HepG2 (cell line): ENCODE measurements around the gene LDAF1. TPM values are rescaled to one million over a fixed set of nuclear protein-coding genes. Genes with fewer than 3 reads are reported as not detected.

Experiments
- ATAC-seq: fragments of 200-7000 bp; cut with Tn5 transposase; 3 replicates; pipeline ENCODE4 v1.9.1; 2020; ENCODE audit warnings: mild to moderate bottlenecking, moderate library complexity
- BruUV-seq: library from RNA; stranded (reverse); fragments of 400-500 nt; replicated peaks from 2 replicates; lab custom pipeline; 2021; lab: Mats Ljungman, UMichigan
- CTCF ChIA-PET: fragments of 300-600 bp; formaldehyde crosslinking; extraction: SDS; loops from one replicate; lab custom pipeline; 2021; ENCODE audit warnings: low total read pairs, inconsistent platforms, low intra/inter-chr PET ratio; lab: Yijun Ruan, JAX
- POLR2A ChIA-PET: fragments of 350-600 bp; sonication (Branson Sonifier 250); formaldehyde crosslinking; loops from one replicate; lab custom pipeline; 2020; ENCODE audit warnings: antibody characterized with exemption, inconsistent platforms; lab: Yijun Ruan, JAX
- DNase-seq: peaks from one replicate; pipeline ENCODE4 v3.0.0-alpha.2; 2015; ENCODE audit warnings: low spot score
- FAIRE-seq: peaks from 3 replicates; lab custom pipeline; 2011; peaks lifted over from hg19 to GRCh38; lab: Jason Lieb, UNC
- H2AFZ ChIP-seq: one replicate; pipeline ENCODE4 v1.6.1; 2011; ENCODE audit warnings: low read length, inconsistent platforms
- H3K27ac ChIP-seq: fragments of 300-600 bp; 3 replicates; pipeline ENCODE4 v1.8.0; 2011; ENCODE audit warnings: mixed run types, mild to moderate bottlenecking, mixed read lengths, low read length, inconsistent platforms; ENCODE audit not compliant: insufficient read depth; ENCODE audit errors: extremely low read length
- H3K27me3 ChIP-seq, 2 experiments: fragments of 200-600 bp in 1 of 2; 2 replicates in 1 of 2; 3 replicates in 1 of 2; pipeline versions ENCODE4 v1.6.0 to v1.8.0; 2011; ENCODE audit warnings: low read length in 2 of 2, mild to moderate bottlenecking in 2 of 2, moderate library complexity in 2 of 2, inconsistent platforms in 1 of 2; ENCODE audit not compliant: insufficient read depth in 2 of 2, control insufficient read depth in 1 of 2
- H3K36me3 ChIP-seq, 2 experiments: fragments of 200-600 bp in 1 of 2; replicated peaks in 1 of 2; 2 replicates in 1 of 2; 3 replicates in 1 of 2; pipeline versions ENCODE4 v1.5.1 to v1.8.0; 2011; ENCODE audit warnings: low read length in 2 of 2, inconsistent platforms in 1 of 2; ENCODE audit not compliant: insufficient read depth in 2 of 2, control insufficient read depth in 1 of 2
- H3K4me1 ChIP-seq: 2 replicates; pipeline ENCODE4 v1.5.1; 2012; ENCODE audit warnings: low read length, inconsistent platforms; ENCODE audit not compliant: insufficient read depth
- H3K4me2 ChIP-seq: 2 replicates; pipeline ENCODE4 v1.6.0; 2011; ENCODE audit warnings: low read depth, low read length, inconsistent platforms
- H3K4me3 ChIP-seq, 3 experiments: fragments of 200-600 bp in 1 of 3; sonication (generic), shearing (Covaris generic) in 1 of 3; replicated peaks in 1 of 3; 2 replicates each; pipeline ENCODE4 v1.5.1; 2011 to 2016; ENCODE audit warnings: low read length in 3 of 3, inconsistent platforms in 2 of 3, low read depth in 2 of 3, mild to moderate bottlenecking in 2 of 3, control low read depth in 1 of 3, mixed read lengths in 1 of 3; ENCODE audit not compliant: insufficient read depth in 1 of 3
- H3K79me2 ChIP-seq: one replicate; pipeline ENCODE4 v1.6.1; 2011; ENCODE audit warnings: low read length, inconsistent platforms; ENCODE audit not compliant: insufficient read depth
- H3K9ac ChIP-seq: 2 replicates; pipeline ENCODE4 v1.6.0; 2011; ENCODE audit warnings: mild to moderate bottlenecking, low read depth, low read length, inconsistent platforms; ENCODE audit not compliant: insufficient read depth
- H3K9me3 ChIP-seq: 2 replicates; pipeline ENCODE4 v1.5.1; 2012; ENCODE audit warnings: mild to moderate bottlenecking, low read length
- H4K20me1 ChIP-seq: 2 replicates; pipeline ENCODE4 v1.6.0; 2011; ENCODE audit warnings: inconsistent platforms, mild to moderate bottlenecking, low read length, moderate library complexity; ENCODE audit not compliant: insufficient read depth
- BCL6 ChIP-seq: IDR thresholded peaks from 2 replicates; pipeline ENCODE4 v1.6.1; 2016; ENCODE audit warnings: missing genetic modification reagents, missing compliant biosample characterization
- KLF16 ChIP-seq, 2 experiments: sonication (generic) in 1 of 2; formaldehyde crosslinking in 1 of 2; IDR thresholded peaks; 2 replicates each; pipeline versions ENCODE4 v1.6.1 to v1.8.0; 2016 to 2023; ENCODE audit warnings: missing genetic modification reagents in 2 of 2, missing compliant biosample characterization in 1 of 2
- MXD3 ChIP-seq: IDR thresholded peaks from 2 replicates; pipeline ENCODE4 v1.6.1; 2016; ENCODE audit warnings: mild to moderate bottlenecking, missing biosample characterization, missing genetic modification reagents
- NFE2L1 ChIP-seq: sonication (generic); formaldehyde crosslinking; IDR thresholded peaks from 2 replicates; pipeline ENCODE4 v1.4.0; 2020; ENCODE audit warnings: missing genetic modification reagents, mild to moderate bottlenecking, borderline replicate concordance
- RARG ChIP-seq: sonication (generic); formaldehyde crosslinking; IDR thresholded peaks from 2 replicates; pipeline ENCODE4 v1.4.0; 2020; ENCODE audit warnings: low read depth, mild to moderate bottlenecking, missing genetic modification reagents
- TEAD3 ChIP-seq: optimal IDR thresholded peaks from 2 replicates; pipeline ENCODE3; 2016; ENCODE audit warnings: borderline replicate concordance
- ZBTB2 ChIP-seq: sonication (generic); formaldehyde crosslinking; IDR thresholded peaks from 2 replicates; pipeline ENCODE4 v1.8.0; 2022; ENCODE audit warnings: low read depth, missing genetic modification reagents
- ZBTB4 ChIP-seq: sonication (generic); formaldehyde crosslinking; IDR thresholded peaks from 2 replicates; pipeline ENCODE4 v1.4.0; 2020; ENCODE audit warnings: missing genetic modification reagents, mild to moderate bottlenecking, borderline replicate concordance
- ZNF142 ChIP-seq: sonication (generic); formaldehyde crosslinking; IDR thresholded peaks from 2 replicates; pipeline ENCODE4 v1.4.0; 2020; ENCODE audit warnings: missing genetic modification reagents
- ZNF20 ChIP-seq: sonication (generic); formaldehyde crosslinking; IDR thresholded peaks from 2 replicates; pipeline ENCODE4 v1.4.0; 2020; ENCODE audit warnings: mild to moderate bottlenecking, moderate library complexity, missing genetic modification reagents
- WGBS: methylation state at CpG from one replicate; pipeline ENCODE4 v1.1.6; 2017; ENCODE audit warnings: low lambda C conversion rate; 5-methylcytosine and 5-hydroxymethylcytosine counted together
- in situ Hi-C: cut with HindIII; loops from 2 replicates; pipeline ENCODE4 v1.10.0; 2017; ENCODE audit warnings: low pct_unique_long_range_greater_than_20kb; ENCODE audit not compliant: extremely low pct_ligation_motif_present
- intact Hi-C: fragments of 100-400 bp; cut with micrococcal nuclease; formaldehyde crosslinking; loops from one replicate; pipeline ENCODE4 v1.10.0; 2022; ENCODE audit not compliant: unreplicated experiment
- polyA plus RNA-seq, 8 experiments: library from polyadenylated mRNA; depleted of rRNA in 3 of 8; stranded (reverse) in 7 of 8; unstranded in 1 of 8; fragments of >200 nt; fragmentation: Illumina TruSeq in 4 of 8; extraction: Trizol in 4 of 8; gene quantifications; 2 replicates each; pipeline versions ENCODE4 v1.2.1 to v1.2.3, GENCODE V29; 2011 to 2016; ENCODE audit warnings: low read depth in 4 of 8, missing spikeins in 1 of 8, mixed read lengths in 1 of 8; ENCODE audit not compliant: insufficient read depth in 1 of 8
- total RNA-seq, 5 experiments: library from RNA; depleted of rRNA; stranded (reverse); fragments of >200 nt; fragmentation: Illumina TruSeq; extraction: Trizol; gene quantifications; 2 replicates each; pipeline ENCODE4 v1.2.3, GENCODE V29; 2016; ENCODE audit warnings: low read depth in 1 of 5

Gene LDAF1
- total and polyA plus RNA-seq, 2 of the 13 experiments (the other 11 are each of a cell fraction or from before 2014, with no cell fraction given), result 6.3 to 7.5 TPM

- ATAC-seq (peak; percentile 34), FAIRE-seq (peak; percentile 85), DNase-seq (peak; percentile 79)
- Histone ChIP-seq H3K36me3 (no peaks in the 10 kb centered on the region), H4K20me1 (no peaks in the 10 kb centered on the region), H3K9me3 (no peaks in the 10 kb centered on the region), H3K4me2 (no peak overlapping the region), H3K27ac (no peak overlapping the region), H3K27me3 (peaks cover 2 to 18% of the 10 kb centered on the region in 2 experiments; a peak in 2 of 5 replicates), H3K4me1 (peaks cover 29% of the 10 kb centered on the region), H3K9ac (no peak overlapping the region), H3K4me3 (no peak overlapping the region), H3K79me2 (no peaks in the 10 kb centered on the region), H2AFZ (no peak overlapping the region)
- POLR2A ChIA-PET, result interaction anchor here (0.6 to 2.2 kb wide), 2 partner anchors 77 to 144 kb away, joined by 3 to 19 read pairs; partner anchors contain the start of gene ANKS4B
- intact Hi-C loops, result loop anchor here (1.0 to 10.0 kb wide), 5 partner anchors 31 to 398 kb away; partner anchors contain the start of gene CRYM
- 39% methylated on average over 6 of the region's 6 CpGs for WGBS
- CTCF ChIA-PET, result interaction anchor here (0.9 to 4.0 kb wide), 5 partner anchors 32 to 398 kb away, joined by 3 to 60 read pairs (median 5); partner anchors contain the start of gene CRYM
- in situ Hi-C loops, result loop anchor here (5.0 to 25.0 kb wide), 3 partner anchors 145 to 1180 kb away; no protein-coding TSS in a partner anchor
- no TSS peak for BruUV-seq
- 0 out of 2 replicates have a peak, but pooled peaks have one; percentile 18 for TF ChIP-seq BCL6 (CRISPR knock-in tag)
- no peak for TF ChIP-seq ZBTB2 (CRISPR knock-in tag)
- TF ChIP-seq ZNF142 (CRISPR knock-in tag), result no peak
- TF ChIP-seq KLF16 (CRISPR knock-in tag; IDR thresholded peaks at IDR 0.05), result 0 out of 4 replicates have a peak, but pooled peaks of 1 of the 2 experiments have one; percentile 22
- peak; percentile 85 for TF ChIP-seq TEAD3 (CRISPR knock-in tag)
- no peak for TF ChIP-seq NFE2L1
- 0 out of 2 replicates have a peak, but pooled peaks have one; percentile 40 for TF ChIP-seq RARG
- no peak for TF ChIP-seq ZNF20
- TF ChIP-seq ZBTB4 (CRISPR knock-in tag), result no peak
- TF ChIP-seq MXD3 (CRISPR knock-in tag), result no peak
Observed at GRCh38 chr16:21156767-21157467, 1.6 kb upstream of the LDAF1 start.
